Gastroesophageal sphincter (tissue), 3 donors: ENCODE measurements around the gene SPEF2.

Experiments
- EP300 ChIP-seq: sonication (generic); formaldehyde crosslinking; IDR thresholded peaks from one replicate; pipeline ENCODE4 v1.6.1; 2017; ENCODE audit warnings: antibody characterized with exemption, mild to moderate bottlenecking
- POLR2A ChIP-seq, 2 donors: fragments of 450-650 bp; IDR thresholded peaks; one replicate each; pipeline ENCODE4 v1.6.1; 2017; ENCODE audit warnings: antibody characterized with exemption in 2 of 2, mild to moderate bottlenecking in 2 of 2, moderate library complexity in 1 of 2
- POLR2AphosphoS5 ChIP-seq: sonication (generic); formaldehyde crosslinking; IDR thresholded peaks from one replicate; pipeline ENCODE4 v1.6.1; 2017; ENCODE audit warnings: antibody characterized with exemption
- TF ChIP-seq, protein P1 (sequence below), 4 experiments: fragments of 200-600 bp in 2 of 4; fragments of 450-650 bp in 2 of 4; sonication (generic) in 1 of 4; IDR thresholded peaks; one replicate each; pipeline ENCODE4 v1.5.1; 2017 to 2019; ENCODE audit warnings: antibody characterized with exemption in 4 of 4, mild to moderate bottlenecking in 2 of 4, moderate library complexity in 2 of 4

DNA sequence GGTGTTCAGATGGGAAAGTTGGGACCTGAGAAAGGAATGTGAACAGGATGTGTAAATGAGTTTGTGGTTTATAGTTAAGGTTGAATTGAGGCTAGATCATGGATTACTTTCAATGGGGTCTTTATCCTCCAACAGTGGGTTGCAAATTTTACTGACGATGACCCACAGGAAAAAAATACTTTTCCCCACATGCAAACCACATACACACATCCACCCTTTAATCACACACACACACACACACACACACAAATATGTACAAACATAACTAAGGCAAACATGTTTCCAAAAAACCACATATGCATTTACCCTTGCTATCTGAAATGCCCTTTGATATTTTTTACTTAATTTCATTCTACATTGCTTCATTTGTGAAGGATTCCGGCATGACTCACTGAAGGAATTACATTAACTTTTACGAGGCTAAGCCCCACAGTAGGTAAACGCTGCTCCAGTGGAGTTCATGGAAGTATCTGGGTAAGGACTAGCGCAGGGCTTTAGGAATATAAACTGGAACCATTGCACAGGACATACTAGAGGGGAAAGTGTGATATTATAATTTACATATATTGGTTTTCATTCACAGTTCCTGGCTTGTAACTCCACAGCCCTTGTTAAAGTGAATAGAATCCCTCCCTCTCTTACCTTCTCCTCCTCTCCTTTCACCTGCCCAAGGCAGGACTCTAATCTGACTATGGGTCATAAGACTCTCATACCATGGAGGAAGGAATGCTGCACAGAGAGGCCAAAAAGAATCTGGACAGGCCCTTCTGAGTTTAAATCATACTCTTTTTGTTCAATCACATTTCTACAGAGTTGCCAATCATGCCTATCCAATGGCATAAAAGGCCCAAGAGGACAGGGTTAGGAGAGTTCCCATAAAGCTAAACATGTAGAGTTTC lies 8.5 kb upstream of the SPEF2 start:
- TF ChIP-seq EP300 (no peak), POLR2A (IDR thresholded peaks at IDR 0.05) (no peak), POLR2AphosphoS5 (no peak)
- TF ChIP-seq, protein P1, sequence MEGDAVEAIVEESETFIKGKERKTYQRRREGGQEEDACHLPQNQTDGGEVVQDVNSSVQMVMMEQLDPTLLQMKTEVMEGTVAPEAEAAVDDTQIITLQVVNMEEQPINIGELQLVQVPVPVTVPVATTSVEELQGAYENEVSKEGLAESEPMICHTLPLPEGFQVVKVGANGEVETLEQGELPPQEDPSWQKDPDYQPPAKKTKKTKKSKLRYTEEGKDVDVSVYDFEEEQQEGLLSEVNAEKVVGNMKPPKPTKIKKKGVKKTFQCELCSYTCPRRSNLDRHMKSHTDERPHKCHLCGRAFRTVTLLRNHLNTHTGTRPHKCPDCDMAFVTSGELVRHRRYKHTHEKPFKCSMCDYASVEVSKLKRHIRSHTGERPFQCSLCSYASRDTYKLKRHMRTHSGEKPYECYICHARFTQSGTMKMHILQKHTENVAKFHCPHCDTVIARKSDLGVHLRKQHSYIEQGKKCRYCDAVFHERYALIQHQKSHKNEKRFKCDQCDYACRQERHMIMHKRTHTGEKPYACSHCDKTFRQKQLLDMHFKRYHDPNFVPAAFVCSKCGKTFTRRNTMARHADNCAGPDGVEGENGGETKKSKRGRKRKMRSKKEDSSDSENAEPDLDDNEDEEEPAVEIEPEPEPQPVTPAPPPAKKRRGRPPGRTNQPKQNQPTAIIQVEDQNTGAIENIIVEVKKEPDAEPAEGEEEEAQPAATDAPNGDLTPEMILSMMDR (IDR thresholded peaks at IDR 0.05), result no peak
